Loucy (cell line): ENCODE data around the gene C8G.

Experiments used
- H2AFZ ChIP-seq: fragments of 200-600 bp; sonication (generic); 2 replicates; pipeline ENCODE4 v1.6.0; 2016; ENCODE audit warnings: antibody characterized with exemption, mild to moderate bottlenecking, low read length, moderate library complexity
- H3F3A ChIP-seq: fragments of 200-600 bp; 2 replicates; pipeline ENCODE4 v1.6.0; 2016; ENCODE audit warnings: antibody characterized with exemption, low read depth, mild to moderate bottlenecking
- H3K27me3 ChIP-seq: fragments of 200-600 bp; sonication (generic); 2 replicates; pipeline ENCODE4 v1.6.1; 2014; ENCODE audit warnings: low read length, mild to moderate bottlenecking; ENCODE audit not compliant: insufficient read depth, poor library complexity, severe bottlenecking
- H3K36me3 ChIP-seq: fragments of 200-600 bp; sonication (generic); 2 replicates; pipeline ENCODE4 v1.6.1; 2016; ENCODE audit warnings: low read length; ENCODE audit not compliant: insufficient read depth
- H3K4me1 ChIP-seq: fragments of 200-600 bp; sonication (generic); 2 replicates; pipeline ENCODE4 v1.5.1; 2014; ENCODE audit warnings: low read length, mild to moderate bottlenecking; ENCODE audit not compliant: insufficient read depth, poor library complexity, severe bottlenecking
- H3K4me2 ChIP-seq: fragments of 200-600 bp; sonication (generic); 2 replicates; pipeline ENCODE4 v1.6.0; 2014; ENCODE audit warnings: antibody characterized with exemption, low read length, low read depth, mild to moderate bottlenecking; ENCODE audit not compliant: poor library complexity, severe bottlenecking
- H3K4me3 ChIP-seq: fragments of 200-600 bp; sonication (generic); 2 replicates; pipeline ENCODE4 v1.5.1; 2014; ENCODE audit warnings: low read length, mild to moderate bottlenecking, mixed read lengths; ENCODE audit not compliant: poor library complexity, severe bottlenecking
- H3K79me2 ChIP-seq: fragments of 200-600 bp; sonication (generic); 2 replicates; pipeline ENCODE4 v1.6.1; 2014; ENCODE audit warnings: low read length; ENCODE audit not compliant: insufficient read depth
- H3K9ac ChIP-seq: fragments of 200-600 bp; sonication (generic); 2 replicates; pipeline ENCODE4 v1.6.0; 2014; ENCODE audit warnings: mild to moderate bottlenecking, low read depth, low read length, moderate library complexity; ENCODE audit not compliant: poor library complexity, severe bottlenecking
- H3K9me2 ChIP-seq: fragments of 200-600 bp; sonication (generic); replicated peaks from 2 replicates; pipeline ENCODE4 v1.6.1; 2016; ENCODE audit warnings: low read depth, low read length, mixed read lengths
- H3K9me3 ChIP-seq: fragments of 200-600 bp; sonication (generic); 2 replicates; pipeline ENCODE4 v1.6.1; 2014; ENCODE audit warnings: mild to moderate bottlenecking, antibody characterized with exemption, low read length, low read depth; ENCODE audit not compliant: insufficient read depth
- H4K20me1 ChIP-seq: fragments of 200-600 bp; sonication (generic); 2 replicates; pipeline ENCODE4 v1.6.0; 2014; ENCODE audit warnings: antibody characterized with exemption, low read length, mild to moderate bottlenecking; ENCODE audit not compliant: insufficient read depth, poor library complexity, severe bottlenecking
- CTCF ChIP-seq: fragments of 200-600 bp; sonication (generic); conservative IDR thresholded peaks from 2 replicates; pipeline ENCODE4 v1.5.1; 2014; ENCODE audit warnings: mild to moderate bottlenecking, antibody characterized with exemption, low read length
- EZH2phosphoT487 ChIP-seq: fragments of 200-600 bp; IDR thresholded peaks from 2 replicates; pipeline ENCODE4 v1.6.1; 2018; ENCODE audit warnings: antibody characterized with exemption, mild to moderate bottlenecking, moderate library complexity, borderline replicate concordance

C8G gene

GRCh38 chr9:136992819-136993369 is 47.9 kb downstream of the C8G start:
- Histone ChIP-seq H3K79me2 (peaks cover 18% of the 10 kb centered on the region), H3F3A (no peaks in the 10 kb centered on the region), H3K36me3 (no peaks in the 10 kb centered on the region), H3K9me3 (no peaks in the 10 kb centered on the region), H3K27me3 (no peaks in the 10 kb centered on the region), H4K20me1 (peaks cover 12% of the 10 kb centered on the region), H2AFZ (peak overlapping the region; percentile 88; the same call in 1 of the 2 replicates), H3K9me2 (no peaks in the 10 kb centered on the region), H3K9ac (peak overlapping the region; percentile 85), H3K4me2 (peak overlapping the region; percentile 92), H3K4me3 (peak overlapping the region; percentile 89), H3K4me1 (peaks cover 15% of the 10 kb centered on the region)
- no peak for TF ChIP-seq EZH2phosphoT487
- peak; percentile 33; the same call in 1 of the 2 replicates for TF ChIP-seq CTCF

- no peak overlapping the region for H3K4me3 ChIP-seq
- TF ChIP-seq EZH2phosphoT487, result no peak
- no peak for TF ChIP-seq CTCF
- H3K9ac ChIP-seq, result peak overlapping the region; percentile 85
- H3K4me1 ChIP-seq, result peaks cover 15% of the 10 kb centered on the region
- H3K9me2 ChIP-seq, result no peaks in the 10 kb centered on the region
- H3F3A ChIP-seq, result no peaks in the 10 kb centered on the region
- no peaks in the 10 kb centered on the region for H3K27me3 ChIP-seq
- no peaks in the 10 kb centered on the region for H3K9me3 ChIP-seq
- peaks cover 18% of the 10 kb centered on the region for H3K79me2 ChIP-seq
- peaks cover 12% of the 10 kb centered on the region for H4K20me1 ChIP-seq
- no peaks in the 10 kb centered on the region for H3K36me3 ChIP-seq
- H3K4me2 ChIP-seq, result peak overlapping the region; percentile 92
- no peak overlapping the region for H2AFZ ChIP-seq
Measured at GRCh38 chr9:136994180-136994887, 49.3 kb downstream of the C8G start.

DNA sequence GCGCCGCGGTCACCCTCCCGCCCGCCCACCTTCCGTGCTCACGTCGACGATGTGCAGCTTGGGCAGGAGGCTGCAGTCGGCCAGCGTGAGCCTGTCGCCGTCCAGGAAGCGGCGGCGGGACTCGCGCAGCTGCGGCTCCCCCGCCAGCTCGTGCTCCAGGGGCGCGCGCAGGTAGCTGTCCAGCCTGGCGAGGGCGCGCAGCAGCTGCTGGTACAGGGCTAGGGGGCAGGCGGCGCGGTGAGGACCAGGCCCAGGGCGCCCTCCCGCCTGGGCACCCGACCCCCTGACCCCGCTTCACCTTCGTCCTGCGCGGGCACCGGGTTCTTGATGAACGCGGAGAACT is 49.8 kb downstream of the C8G start:
- H3K36me3 ChIP-seq, result no peaks in the 10 kb centered on the region
- H3K27me3 ChIP-seq, result no peaks in the 10 kb centered on the region
- H3K9me3 ChIP-seq, result no peaks in the 10 kb centered on the region
- H3K79me2 ChIP-seq, result peaks cover 18% of the 10 kb centered on the region
- no peaks in the 10 kb centered on the region for H3F3A ChIP-seq
- TF ChIP-seq CTCF (no peak), EZH2phosphoT487 (no peak)
- no peak overlapping the region for H3K9ac ChIP-seq
- H3K9me2 ChIP-seq, result no peaks in the 10 kb centered on the region
- peaks cover 15% of the 10 kb centered on the region for H3K4me1 ChIP-seq
- H3K4me3 ChIP-seq, result no peak overlapping the region
- H3K4me2 ChIP-seq, result no peak overlapping the region
- peaks cover 12% of the 10 kb centered on the region for H4K20me1 ChIP-seq
- no peak overlapping the region for H2AFZ ChIP-seq
